ENCODE measurements around the gene PEDS1. TPM values are rescaled to one million over a fixed set of nuclear protein-coding genes. Genes with fewer than 3 reads are reported as not detected.

PEDS1 gene
- total and polyA plus RNA-seq, 2 of the 13 experiments (the other 11 are each of a cell fraction or from before 2014, with no cell fraction given) = 30.5 to 93.9 TPM

GRCh38 chr20:50153153-50153499, 397 bp downstream of the PEDS1 start (continued):
- TF ChIP-seq ZNF18 (CRISPR knock-in tag; IDR thresholded peaks at IDR 0.05; ENCODE audit: insufficient replicate concordance) (no peak), NFIB (CRISPR knock-in tag; IDR thresholded peaks at IDR 0.05; ENCODE audit: borderline replicate concordance) (no peak), ZNF7 (CRISPR knock-in tag; IDR thresholded peaks at IDR 0.05) (no peak), ZNF737 (CRISPR knock-in tag; IDR thresholded peaks at IDR 0.05; ENCODE audit: borderline replicate concordance) (no peak), KLF16 (CRISPR knock-in tag; IDR thresholded peaks at IDR 0.05) (no peak), CHCHD3 (CRISPR knock-in tag; IDR thresholded peaks at IDR 0.05) (no peak), TBX3 (IDR thresholded peaks at IDR 0.05; ENCODE audit: borderline replicate concordance) (no peak), ZXDC (CRISPR knock-in tag; IDR thresholded peaks at IDR 0.05) (no peak), RARG (CRISPR knock-in tag; IDR thresholded peaks at IDR 0.05; ENCODE audit: low read depth) (no peak), ZNF414 (CRISPR knock-in tag; IDR thresholded peaks at IDR 0.05) (no peak), ZBTB25 (CRISPR knock-in tag; IDR thresholded peaks at IDR 0.05) (no peak), NBN (conservative IDR thresholded peaks at IDR 0.05) (no peak), SNAPC2 (CRISPR knock-in tag; IDR thresholded peaks at IDR 0.05) (no peak), ZNF749 (CRISPR knock-in tag; IDR thresholded peaks at IDR 0.05; ENCODE audit: borderline replicate concordance) (no peak), HMG20B (CRISPR knock-in tag; conservative IDR thresholded peaks at IDR 0.05) (no peak), E2F1 (CRISPR knock-in tag; IDR thresholded peaks at IDR 0.05) (no peak), SMARCE1 (IDR thresholded peaks at IDR 0.05; ENCODE audit: borderline replicate concordance) (no peak), NONO (IDR thresholded peaks at IDR 0.05) (no peak), NONO (CRISPR knock-in tag; conservative IDR thresholded peaks at IDR 0.05) (no peak; the same call in 1 of the 2 replicates), ZSCAN9 (CRISPR knock-in tag; IDR thresholded peaks at IDR 0.05; ENCODE audit: borderline replicate concordance) (no peak), CEBPZ (IDR thresholded peaks at IDR 0.05; ENCODE audit: low read length) (no peak)

All from HepG2 (cell line).